CD4-positive, CD25-positive, alpha-beta regulatory T cell (primary cell): Measurements from ENCODE around the gene FHL2. TPM values are rescaled to one million over a fixed set of nuclear protein-coding genes. Genes with fewer than 3 reads are reported as not detected.
"Not testable (repeated sequence)": the region's sequence is repeated elsewhere in the genome, so short reads cannot be mapped to it uniquely, and the experiment has no call there.

ENCODE experiments used
- ATAC-seq, 2 donors: fragments of 150-1000 bp; cut with Tn5 transposase; one replicate each; pipeline ENCODE4 v1.10.0; 2021; ENCODE audit warnings: low read depth in 2 of 2, moderate number of reproducible peaks in 2 of 2, moderate library complexity in 1 of 2
- DNase-seq, 3 donors: peaks; one replicate each; pipeline versions ENCODE4 v3.0.0 to v3.0.0-alpha.2; 2012 to 2022; ENCODE audit warnings: mixed read lengths in 1 of 3
- H3K27ac ChIP-seq: one replicate; pipeline ENCODE4 v1.7.0; 2013; ENCODE audit warnings: mild to moderate bottlenecking, low read length; ENCODE audit not compliant: insufficient read depth, poor library complexity, severe bottlenecking
- H3K27me3 ChIP-seq: one replicate; pipeline ENCODE4 v1.7.0; 2013; ENCODE audit warnings: low read length; ENCODE audit not compliant: control insufficient read depth, insufficient read depth
- H3K36me3 ChIP-seq: one replicate; pipeline ENCODE4 v1.7.0; 2013; ENCODE audit warnings: mild to moderate bottlenecking, low read length, moderate library complexity; ENCODE audit not compliant: control insufficient read depth, insufficient read depth
- H3K4me1 ChIP-seq: 2 replicates; pipeline ENCODE4 v1.7.0; 2013; ENCODE audit warnings: mild to moderate bottlenecking, low read length; ENCODE audit not compliant: insufficient read depth, control insufficient read depth, poor library complexity, severe bottlenecking
- H3K4me3 ChIP-seq: one replicate; pipeline ENCODE4 v1.7.0; 2013; ENCODE audit warnings: low read depth, mild to moderate bottlenecking, low read length, moderate library complexity
- H3K9me3 ChIP-seq, 2 experiments: 1 replicate in 1 of 2; 2 replicates in 1 of 2; pipeline ENCODE4 v1.7.0; 2013; ENCODE audit warnings: low read length in 2 of 2, mild to moderate bottlenecking in 1 of 2, moderate library complexity in 1 of 2; ENCODE audit not compliant: control insufficient read depth in 2 of 2
- H3K27ac Mint-ChIP-seq, 3 donors: one replicate each; pipeline ENCODE4 v1.8.0; 2020 to 2022; ENCODE audit warnings: mild to moderate bottlenecking in 3 of 3, mixed read lengths in 3 of 3, moderate library complexity in 2 of 3
- H3K27me3 Mint-ChIP-seq: one replicate; pipeline ENCODE4 v1.8.0; 2022; ENCODE audit warnings: mild to moderate bottlenecking, mixed read lengths
- H3K36me3 Mint-ChIP-seq: one replicate; pipeline ENCODE4 v1.8.0; 2020; ENCODE audit warnings: mixed read lengths
- H3K4me1 Mint-ChIP-seq, 4 donors: one replicate each; pipeline ENCODE4 v1.8.0; 2020 to 2022; ENCODE audit warnings: mixed read lengths in 4 of 4, mild to moderate bottlenecking in 1 of 4
- H3K4me3 Mint-ChIP-seq, 4 donors: one replicate each; pipeline ENCODE4 v1.8.0; 2020 to 2022; ENCODE audit warnings: mild to moderate bottlenecking in 4 of 4, mixed read lengths in 4 of 4, moderate library complexity in 3 of 4
- H3K9me3 Mint-ChIP-seq, 7 donors: one replicate each; pipeline ENCODE4 v1.8.0; 2020 to 2022; ENCODE audit warnings: mixed read lengths in 7 of 7, mild to moderate bottlenecking in 3 of 7, moderate library complexity in 2 of 7
- polyA plus RNA-seq, 4 donors: library from polyadenylated mRNA; unstranded; fragments of 300-500 nt; fragmentation: Illumina TruSeq; gene quantifications; one replicate each; pipeline ENCODE4 v1.2.3, GENCODE V29; 2021
- total RNA-seq: library from RNA; stranded (reverse); gene quantifications from one replicate; pipeline ENCODE4 v1.2.3, GENCODE V29; 2022

Gene FHL2
- total and polyA plus RNA-seq, 5 donors from 2014 or later = 0.57 to 2.0 (median 1.1) TPM

DNA sequence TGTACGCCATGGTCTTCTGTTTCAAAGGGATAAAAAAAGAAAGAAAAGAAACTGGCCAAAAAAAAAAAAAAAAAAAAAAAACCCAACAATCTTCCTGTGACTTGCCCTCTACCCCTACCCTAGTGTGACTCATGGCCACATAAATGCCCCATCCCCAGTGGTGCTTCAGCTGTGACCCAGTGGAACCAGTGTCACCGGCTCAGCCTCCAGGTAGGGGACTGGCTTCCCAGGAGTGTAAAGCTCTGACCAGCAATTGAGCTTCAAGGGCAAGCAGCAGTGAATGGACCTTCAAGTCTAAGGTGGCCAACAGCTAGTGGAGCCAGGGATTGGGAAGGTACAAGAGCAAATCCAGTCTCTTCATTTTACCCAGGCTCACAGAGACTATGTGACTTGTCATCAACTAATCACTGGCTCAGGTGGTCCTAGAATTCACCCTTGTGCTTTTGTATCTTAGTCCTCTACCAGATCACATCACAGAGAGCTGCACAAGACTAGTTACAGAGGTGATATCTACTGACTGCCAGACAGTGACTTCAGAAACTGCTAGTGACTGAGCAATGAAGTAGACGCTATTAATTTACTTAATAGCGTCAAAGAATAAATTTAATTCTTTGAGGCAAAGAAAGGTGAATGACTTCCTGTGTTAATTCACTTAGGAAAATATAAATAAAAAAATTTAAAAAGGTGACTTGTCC lies 68.0 kb downstream of the FHL2 start:
- Histone ChIP-seq H3K27me3 (no peaks in the 10 kb centered on the region), H3K4me1 (peaks cover 26% of the 10 kb centered on the region), H3K36me3 (no peaks in the 10 kb centered on the region), H3K4me3 (peak overlapping the region; percentile 4), H3K9me3 (no peaks in the 10 kb centered on the region), H3K27ac (peak overlapping the region; percentile 82)
- Mint-ChIP-seq H3K27me3 (no peaks in the 10 kb centered on the region), H3K9me3 (no peaks in the 10 kb centered on the region), H3K27ac (peak overlapping the region; percentile 84 to 91 (median 84)), H3K4me1 (peaks cover 18 to 39% (median 23%) of the 10 kb centered on the region in 4 donors), H3K4me3 (peak overlapping the region; percentile 75 to 91 (median 85)), H3K36me3 (no peaks in the 10 kb centered on the region)
- no peak for ATAC-seq
- no peak for DNase-seq

DNA sequence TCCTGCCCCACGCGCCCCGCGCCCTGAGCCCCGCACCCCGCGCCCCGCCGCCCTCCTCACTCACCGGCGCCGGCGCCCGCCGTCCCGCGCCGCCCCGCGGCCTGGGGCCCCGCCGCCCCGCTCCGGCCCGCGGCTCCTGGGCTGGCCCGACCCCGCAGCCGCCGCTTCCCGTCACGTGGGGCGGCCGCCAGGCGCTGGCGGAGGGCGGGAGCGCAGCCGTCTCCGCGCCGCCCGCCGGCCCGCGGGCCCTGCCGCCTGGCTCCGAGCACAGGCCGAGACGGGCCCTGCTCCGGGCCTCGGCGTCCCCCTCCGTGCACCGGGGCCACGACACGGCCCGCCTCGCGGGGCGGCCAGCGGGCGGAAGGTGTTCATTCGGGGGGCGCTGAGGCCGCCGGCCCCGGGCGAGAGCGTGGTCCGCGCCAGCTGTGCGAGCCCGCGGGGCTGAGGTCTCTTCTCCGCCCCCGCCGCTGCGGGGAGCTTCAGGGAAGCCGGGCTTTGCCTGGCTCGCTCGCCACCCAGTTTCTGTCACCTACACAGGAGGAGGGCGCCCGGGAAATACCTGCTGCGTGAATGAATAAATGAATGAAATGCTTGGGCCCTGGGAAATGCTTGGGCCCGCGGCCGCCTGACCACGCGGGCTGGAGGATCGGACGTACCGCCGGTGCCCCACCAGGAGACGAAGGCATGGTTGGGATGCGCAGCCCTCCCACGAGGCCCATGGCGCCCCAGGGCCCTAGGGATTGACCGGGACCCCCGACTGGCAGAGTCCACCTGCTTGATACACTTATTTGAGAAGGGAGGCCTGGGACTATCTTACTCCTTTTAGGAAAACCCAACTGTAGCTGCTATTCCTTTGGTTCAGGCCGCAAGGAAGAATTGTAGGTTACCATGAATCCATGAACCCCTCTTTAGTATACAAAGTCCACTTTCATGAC lies 69.0 kb downstream of the FHL2 start, which contains the start of gene TGFBRAP1:
Gene TGFBRAP1 (minus strand): TSS at position 175 of the 935 bp plus-strand sequence. CDS start 21,434 bp downstream, outside the sequence.
- Mint-ChIP-seq H3K9me3 (no peaks in the 10 kb centered on the region), H3K27ac (peak within 1 kb of the TSS; percentile 95 to 97 (median 95)), H3K27me3 (no peaks in the 10 kb centered on the region), H3K4me3 (peak within 1 kb of the TSS; percentile 86 to 96 (median 94)), H3K36me3 (peaks cover under 1% of the 10 kb centered on the region), H3K4me1 (peaks cover 19 to 48% (median 28%) of the 10 kb centered on the region in 4 donors)
- Histone ChIP-seq H3K9me3 (no peaks in the 10 kb centered on the region), H3K27me3 (no peaks in the 10 kb centered on the region), H3K4me3 (peak within 1 kb of the TSS; percentile 85), H3K27ac (peak within 1 kb of the TSS; percentile 82), H3K4me1 (peaks cover 26% of the 10 kb centered on the region), H3K36me3 (peaks cover 4% of the 10 kb centered on the region)
- DNase-seq (peak; percentile 52 to 76 (median 68)), ATAC-seq (peak; percentile 93 to 94)

DNA sequence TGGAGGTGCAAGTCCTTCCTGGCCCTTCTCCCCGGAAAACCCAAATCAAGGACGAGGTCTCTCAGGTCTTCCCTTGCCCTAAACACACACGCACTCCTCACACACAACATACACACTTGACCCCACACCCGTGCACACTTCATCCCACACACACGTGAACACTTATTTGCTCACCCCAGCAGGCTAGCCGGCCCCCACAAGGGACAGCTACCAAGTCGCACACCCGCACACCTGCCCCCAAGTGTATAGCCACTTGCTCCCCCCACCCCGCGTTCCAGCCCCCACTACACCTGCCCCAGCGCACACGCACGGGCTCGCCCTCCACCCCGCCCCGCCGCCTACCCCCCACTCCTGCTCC lies 69.7 kb downstream of the FHL2 start:
- no peaks in the 10 kb centered on the region for H3K27me3 Mint-ChIP-seq
- no peaks in the 10 kb centered on the region for H3K9me3 Mint-ChIP-seq
- peak overlapping the region; percentile 95 to 97 (median 95) for H3K27ac Mint-ChIP-seq
- Histone ChIP-seq H3K4me3 (peak overlapping the region; percentile 85), H3K27me3 (no peaks in the 10 kb centered on the region), H3K9me3 (no peaks in the 10 kb centered on the region), H3K4me1 (peaks cover 26% of the 10 kb centered on the region), H3K36me3 (peaks cover 4% of the 10 kb centered on the region), H3K27ac (peak overlapping the region; percentile 45)
- ATAC-seq (peak in 1 of 2 donors; percentile 7), DNase-seq (peak in 1 of 3 donors; percentile 33)
- peaks cover 19 to 55% (median 30%) of the 10 kb centered on the region in 4 donors for H3K4me1 Mint-ChIP-seq
- H3K36me3 Mint-ChIP-seq = peaks cover 4% of the 10 kb centered on the region
- peak overlapping the region; percentile 86 to 96 (median 94) for H3K4me3 Mint-ChIP-seq

DNA sequence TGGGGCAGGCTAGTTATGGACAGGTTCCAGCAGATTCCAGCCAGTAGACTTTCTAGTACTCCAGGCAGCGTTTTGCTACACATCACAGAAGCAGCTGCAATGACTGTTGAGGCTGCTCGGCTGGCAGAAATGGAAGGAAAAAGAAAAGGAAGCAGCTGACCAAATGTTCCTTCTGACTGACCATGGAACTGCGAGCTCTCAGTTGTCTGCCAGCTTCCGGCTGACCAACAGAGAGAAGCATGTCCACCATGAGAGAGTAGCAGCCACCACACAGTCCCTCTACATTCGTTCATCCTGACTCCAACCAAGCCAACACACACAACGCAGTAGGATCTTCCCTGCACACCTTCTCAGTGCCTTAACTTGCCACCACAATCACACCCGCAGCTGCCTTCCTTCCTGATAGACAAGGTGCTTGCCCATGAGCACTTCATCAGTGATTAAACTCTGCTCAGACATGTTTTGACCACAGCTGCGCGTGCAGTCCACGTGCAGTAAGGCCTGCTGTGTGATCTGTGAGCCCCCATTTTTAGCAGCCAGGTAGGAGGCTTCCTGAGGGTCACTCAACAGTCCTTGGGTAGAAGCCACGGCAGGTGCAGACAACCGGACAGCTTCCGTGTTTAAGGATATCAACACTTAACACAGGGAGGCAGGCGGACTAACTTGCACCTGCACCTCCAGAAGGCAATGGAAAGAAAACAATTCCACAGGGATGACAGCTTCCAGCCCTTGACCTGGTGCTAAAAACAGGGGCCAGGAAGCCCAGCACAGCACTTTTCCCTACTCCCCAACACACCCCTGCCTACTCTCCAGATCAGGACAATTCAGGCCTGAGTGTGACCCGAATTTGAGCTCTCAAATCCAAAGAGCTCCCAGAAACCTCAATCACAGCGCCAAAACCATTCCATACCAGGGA lies 70.3 kb downstream of the FHL2 start:
- peaks cover 4% of the 10 kb centered on the region for H3K36me3 ChIP-seq
- H3K4me3 ChIP-seq = peak overlapping the region; percentile 85
- Mint-ChIP-seq H3K4me1 (peaks cover 19 to 60% (median 35%) of the 10 kb centered on the region in 4 donors), H3K9me3 (no peaks in the 10 kb centered on the region), H3K36me3 (peaks cover 9% of the 10 kb centered on the region), H3K4me3 (peak overlapping the region; percentile 86 to 96 (median 94)), H3K27me3 (no peaks in the 10 kb centered on the region), H3K27ac (peak overlapping the region; percentile 95 to 97 (median 95))
- peaks cover 26% of the 10 kb centered on the region for H3K4me1 ChIP-seq
- DNase-seq (peak in 1 of 3 donors; percentile 52), ATAC-seq (no peak)
- H3K27ac ChIP-seq = peak overlapping the region; percentile 45
- H3K9me3 ChIP-seq = no peaks in the 10 kb centered on the region
- H3K27me3 ChIP-seq = no peaks in the 10 kb centered on the region

DNA sequence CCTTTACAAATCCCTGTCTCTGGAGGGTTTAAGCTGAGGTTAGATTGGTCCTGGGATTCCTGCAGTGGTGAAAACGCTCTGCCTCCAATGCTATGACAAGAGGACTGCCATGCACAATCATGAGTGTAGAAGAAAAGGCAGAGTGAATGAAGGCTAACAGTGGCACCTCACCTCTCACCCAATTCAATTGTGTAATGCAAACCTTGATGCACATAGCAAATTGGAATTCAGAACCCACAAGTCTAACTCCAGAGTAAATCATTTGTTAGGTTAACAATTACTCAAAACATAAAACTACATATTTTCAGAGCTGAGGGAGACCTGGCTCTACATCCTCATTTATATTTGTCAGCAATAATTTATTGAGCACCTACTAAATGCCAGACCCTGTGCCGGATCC lies 71.2 kb downstream of the FHL2 start:
- H3K27ac Mint-ChIP-seq = peak overlapping the region; percentile 62 to 95 (median 95)
- no peaks in the 10 kb centered on the region for H3K27me3 Mint-ChIP-seq
- H3K4me3 ChIP-seq = peak overlapping the region; percentile 85
- no peak for DNase-seq
- H3K4me1 ChIP-seq = peaks cover 26% of the 10 kb centered on the region
- no peaks in the 10 kb centered on the region for H3K9me3 ChIP-seq
- no peak for ATAC-seq
- H3K4me3 Mint-ChIP-seq = peak overlapping the region; percentile 86 to 96 (median 94)
- no peaks in the 10 kb centered on the region for H3K9me3 Mint-ChIP-seq
- H3K4me1 Mint-ChIP-seq = peaks cover 21 to 67% (median 40%) of the 10 kb centered on the region in 4 donors
- H3K27me3 ChIP-seq = no peaks in the 10 kb centered on the region
- peaks cover 8% of the 10 kb centered on the region for H3K36me3 ChIP-seq
- H3K36me3 Mint-ChIP-seq = peaks cover 13% of the 10 kb centered on the region
- no peak overlapping the region for H3K27ac ChIP-seq

DNA sequence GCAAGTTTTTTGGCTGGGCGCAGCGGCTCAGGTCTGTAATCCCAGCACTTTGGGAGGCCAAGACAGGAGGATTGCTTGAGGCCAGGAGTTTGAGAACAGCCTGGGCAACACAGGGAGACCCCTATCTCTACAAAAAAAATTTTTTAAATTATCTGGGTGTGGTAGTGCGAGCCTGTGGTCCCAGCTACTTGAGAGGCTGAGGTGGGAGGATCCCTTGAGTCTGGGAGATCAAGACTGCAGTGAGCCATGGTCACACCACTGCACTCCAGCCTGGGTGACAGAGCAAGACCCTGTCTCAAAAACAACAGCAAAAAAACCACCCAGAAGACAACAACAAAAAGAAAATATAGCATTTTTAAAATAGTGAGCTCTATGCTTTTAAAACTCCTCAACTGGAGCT lies 71.6 kb downstream of the FHL2 start:
- not testable (repeated sequence) for H3K27me3 ChIP-seq, H3K9me3 Mint-ChIP-seq, H3K27me3 Mint-ChIP-seq, DNase-seq, H3K27ac ChIP-seq, ATAC-seq, H3K4me3 ChIP-seq, H3K9me3 ChIP-seq
- H3K36me3 ChIP-seq = peaks cover 10% of the 10 kb centered on the region
- Mint-ChIP-seq H3K36me3 (peaks cover 17% of the 10 kb centered on the region), H3K27ac (peak overlapping the region in 1 of 3 donors; percentile 95), H3K4me1 (peaks cover 24 to 71% (median 44%) of the 10 kb centered on the region in 4 donors), H3K4me3 (peak overlapping the region in 1 of 4 donors; percentile 86)
- H3K4me1 ChIP-seq = peaks cover 26% of the 10 kb centered on the region
